GM18867 (cell line): ENCODE results near the gene ADGRA3.

Experiments
- ATAC-seq: cut with Tn5 transposase; IDR thresholded peaks from one replicate; pipeline ENCODE4 v1.9.1; 2021; ENCODE audit warnings: mild to moderate bottlenecking, moderate library complexity; ENCODE audit not compliant: unreplicated experiment

The ADGRA3 gene

DNA sequence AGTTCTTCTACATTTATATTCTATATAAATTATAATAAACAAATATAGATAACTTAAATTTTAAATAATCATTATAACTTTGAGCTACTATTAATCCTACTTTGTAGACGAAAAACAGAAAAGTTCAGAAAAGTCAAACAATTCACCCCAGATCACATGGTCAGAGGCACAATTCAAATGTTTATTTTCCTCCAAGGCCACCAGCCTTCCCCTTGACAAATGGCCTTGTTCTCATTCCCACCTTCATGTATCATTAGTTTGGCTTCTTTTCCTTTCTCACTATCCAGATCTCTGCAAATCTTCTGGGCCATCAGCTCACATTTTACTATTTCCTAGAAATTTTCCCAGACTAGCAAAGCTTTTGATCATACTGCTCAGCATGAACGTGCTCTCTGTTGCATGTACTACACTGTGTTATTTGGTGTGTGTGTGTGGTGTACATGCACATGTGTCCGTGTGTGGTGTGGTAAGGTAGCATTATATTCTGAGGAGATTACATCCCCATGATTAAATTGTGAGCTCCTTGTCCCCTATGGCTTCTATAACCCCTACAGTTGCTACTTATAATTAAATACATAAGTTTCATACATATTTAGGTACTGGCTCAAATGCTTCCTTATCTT, 61.5 kb downstream of the ADGRA3 start:
- no peak for ATAC-seq

DNA sequence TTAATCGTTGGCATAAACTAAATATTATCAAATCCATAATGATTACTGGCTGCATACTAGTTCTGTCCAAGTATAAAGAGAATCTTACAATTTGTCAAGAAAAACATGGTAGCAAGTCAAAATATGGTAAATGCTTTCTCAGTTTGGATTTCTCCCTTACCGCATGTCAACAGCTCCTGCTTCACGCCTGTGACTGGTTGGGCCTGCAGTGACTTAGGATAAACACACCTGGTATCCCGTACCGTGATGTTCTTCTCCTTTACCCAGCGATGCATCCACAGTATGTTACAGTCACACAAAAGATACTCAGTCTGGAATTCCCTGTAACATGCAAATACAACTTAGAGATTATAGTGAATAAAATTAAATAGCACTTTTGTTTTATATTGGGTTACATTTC, 71.1 kb downstream of the ADGRA3 start:
- ATAC-seq = no peak

DNA sequence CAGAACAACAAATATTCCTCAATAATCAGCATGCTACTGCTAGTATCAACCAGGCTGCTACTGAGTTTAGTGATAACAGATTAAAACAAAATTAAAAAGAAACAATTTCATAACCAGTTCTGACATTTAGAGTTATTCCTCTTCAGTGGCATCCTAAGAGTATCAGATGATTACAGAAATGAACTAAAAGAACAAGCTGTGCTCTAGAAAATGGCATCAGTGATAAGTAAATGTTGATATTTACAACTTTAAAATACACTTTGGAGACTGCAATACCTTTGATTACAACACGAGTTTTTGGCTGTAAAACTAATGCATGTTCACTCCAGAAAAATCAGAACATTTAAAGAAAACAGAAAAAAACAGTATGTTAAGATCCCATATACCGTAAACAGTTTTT, 72.9 kb downstream of the ADGRA3 start:
- ATAC-seq = no peak

DNA sequence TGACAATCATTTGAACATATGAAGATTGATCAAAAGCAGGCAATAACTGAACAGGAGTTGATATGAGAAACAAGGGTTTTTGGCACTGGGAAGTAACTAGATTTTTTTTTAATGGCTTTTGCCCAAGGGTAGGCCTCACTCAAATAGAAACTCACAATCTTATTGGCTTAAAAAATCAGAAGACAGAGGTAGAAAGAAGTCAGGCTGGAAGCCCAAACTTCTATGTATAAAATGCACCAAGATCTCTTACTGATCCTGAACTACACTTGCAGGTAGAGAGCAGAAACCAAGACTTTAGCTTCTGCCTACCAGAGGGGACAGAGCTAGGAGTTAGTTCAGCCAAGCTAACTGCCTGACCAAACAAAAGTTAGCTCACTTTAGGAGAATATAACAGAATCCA, 74.9 kb downstream of the ADGRA3 start:
- no peak for ATAC-seq

DNA sequence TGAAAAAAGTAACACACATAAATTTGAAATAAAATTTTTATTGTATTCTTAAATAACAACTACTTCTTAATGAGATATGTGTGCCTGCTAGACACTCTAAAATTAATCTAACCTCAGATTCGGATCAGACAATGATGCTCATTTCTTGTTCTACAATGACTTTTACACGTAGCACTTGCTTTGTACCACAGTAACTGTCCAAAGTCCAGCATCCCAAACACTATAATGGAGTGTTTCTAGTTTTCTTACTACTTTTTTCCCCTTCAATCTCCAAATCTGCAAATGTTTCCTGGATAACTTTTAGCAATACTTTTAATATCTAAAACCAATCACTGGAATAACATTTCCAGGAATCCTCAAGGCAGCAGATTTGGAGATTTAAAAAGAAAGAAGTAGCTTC, 75.9 kb downstream of the ADGRA3 start:
- ATAC-seq = no peak

DNA sequence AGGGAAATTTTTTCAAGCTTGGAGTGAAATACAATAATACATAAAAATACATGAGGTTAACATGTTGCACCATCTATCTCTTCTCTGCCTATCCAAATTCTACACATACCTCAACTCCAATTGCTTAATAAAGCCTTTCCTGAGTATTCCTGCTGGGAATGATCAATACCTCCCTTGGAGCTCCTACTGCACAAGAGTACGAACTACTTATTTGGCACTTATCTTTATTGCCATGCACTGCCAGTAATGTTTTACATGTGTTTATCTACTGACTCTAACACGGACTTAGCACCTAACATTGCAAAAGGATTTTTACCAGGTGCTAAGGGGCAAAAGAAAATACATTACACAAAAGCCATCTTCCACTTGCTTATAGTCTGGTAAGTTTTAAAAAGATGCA, 80.2 kb downstream of the ADGRA3 start:
- no peak for ATAC-seq

DNA sequence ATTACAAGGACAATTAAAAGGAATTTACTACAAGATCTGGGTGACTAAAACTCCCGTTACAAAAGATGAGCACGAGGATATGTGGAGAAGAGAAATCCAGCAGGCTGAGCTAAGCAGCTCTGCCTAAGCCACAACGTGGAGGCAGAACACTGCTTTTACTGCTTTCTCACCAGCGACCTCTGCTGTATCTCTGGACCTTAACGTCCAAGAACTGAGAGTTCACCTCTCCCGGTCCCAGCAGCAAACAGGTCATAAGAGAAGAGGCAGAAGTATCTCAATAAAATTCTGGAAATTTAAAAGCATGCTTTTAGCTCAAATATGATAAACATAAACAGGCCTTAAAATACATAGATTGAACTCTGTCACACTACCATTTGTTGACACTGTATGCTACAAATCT, 81.0 kb downstream of the ADGRA3 start:
- peak; percentile 60 for ATAC-seq

DNA sequence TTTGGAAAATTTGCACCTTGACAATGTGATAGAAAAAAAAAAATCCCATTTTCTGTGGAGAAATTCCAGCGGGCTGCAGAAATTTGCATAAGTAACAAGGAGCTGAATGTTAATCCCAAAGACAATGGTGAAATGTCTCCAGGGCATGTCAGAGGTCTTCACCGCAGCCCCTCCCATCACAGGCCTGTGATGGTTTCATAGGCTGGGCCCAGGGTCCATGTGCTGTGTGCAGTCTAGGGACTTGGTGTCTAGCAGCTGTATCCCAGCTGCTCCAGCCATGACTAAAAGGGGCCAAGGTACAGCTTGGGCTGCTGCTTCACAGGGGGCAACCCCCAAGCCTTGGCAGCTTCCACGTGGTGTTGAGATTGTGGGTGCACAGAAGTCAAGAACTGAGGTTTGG, 85.2 kb downstream of the ADGRA3 start:
- no peak for ATAC-seq

DNA sequence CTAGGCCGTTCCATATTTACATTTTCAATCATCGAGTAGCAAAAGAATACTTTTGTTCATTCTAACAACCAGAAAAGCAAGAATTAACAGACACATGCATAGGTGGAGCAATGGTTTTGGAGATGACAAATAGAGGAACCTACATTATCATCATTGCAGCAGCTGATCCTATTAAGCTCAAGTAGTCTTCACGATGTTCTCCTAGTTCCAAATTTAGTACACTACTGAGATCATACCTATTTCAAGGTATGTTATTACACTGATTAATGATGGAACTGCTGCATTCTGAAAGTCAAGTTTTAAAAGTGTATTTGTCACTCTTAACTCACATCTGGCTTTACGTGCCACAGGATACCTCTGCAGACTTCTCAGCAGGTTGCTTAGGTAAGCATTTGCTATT, 87.4 kb downstream of the ADGRA3 start:
- no peak for ATAC-seq

DNA sequence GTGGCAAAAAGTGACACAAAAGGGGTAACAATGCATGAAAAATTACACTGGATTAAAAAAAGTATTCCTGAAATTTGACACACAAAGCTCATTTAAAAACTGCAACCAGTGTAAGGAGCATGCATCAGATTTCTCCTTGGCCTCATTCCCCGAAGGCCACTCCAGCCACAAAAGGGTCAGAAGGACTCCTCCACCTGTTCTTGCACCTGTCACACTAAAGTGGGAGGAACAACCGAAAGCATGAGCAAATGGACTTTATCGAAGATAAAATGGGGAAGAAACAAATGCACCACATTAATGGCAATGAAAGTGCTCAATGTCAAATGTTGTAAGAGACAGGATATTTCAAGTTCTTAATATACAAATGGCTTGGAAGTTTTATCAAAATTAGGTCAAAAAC, 88.2 kb downstream of the ADGRA3 start:
- ATAC-seq = no peak

DNA sequence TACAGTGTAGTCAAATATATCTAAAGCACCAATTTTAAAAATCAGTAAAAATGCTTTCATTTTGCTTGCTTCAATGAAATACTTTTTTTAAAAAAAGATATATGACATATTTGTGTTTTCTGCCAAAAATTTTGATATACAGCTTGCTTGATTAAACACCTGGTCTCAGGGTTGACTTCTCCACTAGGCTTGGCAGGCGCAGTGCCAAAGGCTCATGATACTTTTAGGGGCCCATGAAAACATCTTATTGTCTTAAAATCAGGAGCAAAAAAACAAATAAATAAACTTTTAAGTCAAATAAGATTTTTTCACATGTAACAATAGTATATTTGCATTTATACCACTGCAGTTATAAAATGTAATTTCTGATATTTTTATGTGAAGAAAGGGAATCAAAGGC, 95.6 kb downstream of the ADGRA3 start:
- ATAC-seq = no peak

DNA sequence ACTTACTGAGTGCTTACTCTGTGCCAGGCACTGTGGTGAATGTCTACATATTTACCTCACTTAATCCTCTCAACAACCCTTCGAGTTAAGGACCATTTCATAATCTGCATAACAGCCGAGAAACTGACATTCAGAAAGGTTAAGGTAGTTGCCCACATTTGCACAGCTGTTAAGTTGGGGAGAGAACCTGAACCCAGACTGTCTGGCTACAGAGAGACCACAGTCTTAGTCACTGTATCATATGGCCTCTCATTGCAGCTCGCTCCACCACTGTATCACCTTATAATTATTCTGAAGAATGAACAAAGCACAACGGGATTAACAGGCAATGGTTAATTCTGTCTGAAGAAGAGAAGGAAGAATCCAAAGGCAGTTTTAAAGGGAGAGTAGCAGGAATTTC, 98.5 kb downstream of the ADGRA3 start:
- ATAC-seq = no peak

DNA sequence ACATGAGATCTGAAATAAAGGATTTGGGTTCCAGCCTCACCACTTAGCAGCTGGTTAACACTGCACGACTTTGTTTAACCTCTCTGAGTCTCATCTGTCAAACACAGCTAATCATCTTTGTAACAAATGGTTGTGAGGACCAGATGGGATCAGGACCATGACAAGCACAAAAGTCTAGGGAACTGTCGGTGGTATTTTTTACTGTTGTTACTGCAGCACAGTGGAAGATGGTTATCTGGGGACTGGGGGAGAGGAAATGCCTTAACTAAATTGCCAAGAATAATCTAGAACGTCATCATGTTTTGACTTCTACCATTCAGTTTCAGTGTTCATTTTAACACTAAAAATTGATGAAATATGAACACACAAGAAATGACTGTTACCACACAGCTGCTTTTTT, 99.5 kb downstream of the ADGRA3 start:
- ATAC-seq = no peak

DNA sequence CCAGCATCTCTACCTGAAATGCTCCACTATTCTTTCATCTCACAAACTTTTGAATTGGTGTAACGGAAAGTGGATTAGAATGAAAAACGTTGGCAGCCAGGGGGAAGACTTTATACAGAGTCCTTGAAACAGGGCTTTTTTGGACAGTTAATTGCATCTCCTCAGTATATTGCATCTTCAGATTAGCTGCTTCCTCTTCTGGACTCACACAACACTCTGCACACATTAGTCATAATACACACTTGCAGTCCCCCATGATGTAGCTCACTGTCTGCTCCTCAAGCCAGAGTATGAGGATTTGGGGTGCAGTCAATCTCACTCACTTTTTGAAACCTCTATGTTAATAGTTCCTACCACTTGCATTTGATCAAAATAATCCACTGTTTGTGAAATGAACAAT, 101.0 kb downstream of the ADGRA3 start:
- no peak for ATAC-seq

DNA sequence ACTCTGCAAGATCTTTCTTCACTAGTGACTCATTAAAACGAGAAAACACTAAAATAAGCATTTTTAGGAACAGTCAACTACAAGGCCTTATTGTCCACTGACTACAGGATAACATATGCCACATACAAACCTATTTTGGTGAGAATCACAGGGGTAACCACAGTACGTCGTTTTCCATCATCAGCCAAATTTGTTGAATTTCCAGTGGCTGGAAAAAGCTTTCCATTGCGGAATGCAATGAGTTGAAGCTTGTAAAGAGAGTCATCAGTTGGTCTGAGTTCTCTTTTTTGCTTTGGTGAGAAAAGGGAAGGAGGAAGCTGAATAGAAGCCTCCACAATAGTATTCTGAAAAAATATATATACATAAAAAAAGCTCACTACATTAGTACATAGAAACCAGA, 102.4 kb downstream of the ADGRA3 start:
- ATAC-seq = no peak

DNA sequence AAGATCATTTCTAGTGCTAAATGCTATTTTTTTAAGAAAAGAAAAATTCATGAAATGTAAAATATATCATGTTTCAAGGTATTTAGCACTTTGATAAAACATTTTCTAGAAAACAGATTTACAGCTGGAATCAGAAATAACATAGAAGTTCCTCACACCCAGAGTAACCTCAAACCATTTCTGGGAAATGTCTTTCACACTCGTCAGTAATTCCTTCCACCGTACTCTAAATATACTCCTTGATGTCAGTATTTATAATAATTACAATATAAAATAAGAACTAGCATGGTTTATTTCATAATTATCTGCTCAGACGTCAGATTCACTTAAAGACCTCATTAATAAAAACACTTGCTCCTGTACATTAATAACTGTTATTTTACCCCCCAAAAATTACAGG, 103.9 kb downstream of the ADGRA3 start:
- no peak for ATAC-seq

DNA sequence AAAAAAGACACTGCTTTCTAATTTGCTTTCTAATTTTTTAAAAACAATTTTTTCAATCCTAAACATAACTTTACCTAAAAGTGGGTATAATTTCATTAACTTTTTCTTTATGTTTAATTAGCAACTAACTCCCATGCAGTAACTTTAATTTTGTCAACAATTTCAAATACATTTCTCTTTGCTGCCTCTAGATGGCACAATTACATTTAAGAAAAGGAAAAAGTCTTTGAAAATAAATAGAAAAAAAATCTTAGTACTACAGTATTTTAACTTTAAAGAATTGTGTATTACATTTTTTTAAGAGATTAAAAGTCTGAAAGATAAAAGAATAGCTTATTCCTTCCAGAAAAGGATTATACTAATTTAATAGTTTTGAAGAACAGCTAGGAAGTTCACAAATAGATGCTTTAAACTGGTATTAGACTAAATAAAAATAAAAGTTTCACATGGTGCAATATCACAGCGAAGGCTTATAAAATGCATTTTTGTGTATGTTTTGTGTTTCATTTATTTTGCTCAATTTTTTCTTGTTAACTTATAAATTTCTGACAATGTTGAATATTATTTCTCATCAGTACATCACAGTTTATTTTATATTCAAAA, 105.1 kb downstream of the ADGRA3 start:
- ATAC-seq = no peak

DNA sequence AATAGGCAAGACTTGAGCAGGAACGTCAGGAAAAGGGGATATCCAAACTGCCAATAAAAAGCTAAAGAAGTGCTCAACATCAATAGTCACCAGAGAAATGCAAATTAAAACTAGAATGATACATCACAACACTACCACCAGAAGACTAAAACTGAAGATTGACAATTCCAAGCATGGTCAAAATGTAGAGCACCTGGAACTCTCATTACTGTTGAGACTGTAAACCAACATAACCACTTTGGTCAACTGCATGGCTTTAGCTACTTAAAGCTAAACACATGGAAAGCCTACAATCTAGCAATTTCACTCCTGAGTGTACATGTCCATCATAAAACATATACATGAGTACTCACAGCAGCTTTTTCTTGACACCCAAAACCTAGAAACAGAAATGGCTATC, 107.4 kb downstream of the ADGRA3 start:
- no peak for ATAC-seq

DNA sequence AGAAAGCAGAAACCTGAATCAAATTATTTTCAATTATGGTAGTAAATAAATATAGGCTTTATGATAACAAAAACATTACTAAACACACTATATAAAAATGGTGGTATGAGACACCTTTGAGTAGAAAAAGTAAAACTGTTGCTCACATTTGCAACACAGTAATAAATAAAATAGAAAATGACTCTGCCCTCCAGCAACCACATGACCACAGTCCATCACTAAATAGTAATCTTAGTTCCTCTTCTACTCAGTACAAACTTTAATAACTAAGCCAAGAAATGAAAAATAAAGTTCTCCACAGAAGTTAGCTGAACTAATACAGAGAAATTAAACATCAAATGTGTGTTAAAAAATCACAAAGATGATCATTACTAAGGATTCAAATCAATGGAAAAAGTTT, 108.5 kb downstream of the ADGRA3 start:
- ATAC-seq = no peak

DNA sequence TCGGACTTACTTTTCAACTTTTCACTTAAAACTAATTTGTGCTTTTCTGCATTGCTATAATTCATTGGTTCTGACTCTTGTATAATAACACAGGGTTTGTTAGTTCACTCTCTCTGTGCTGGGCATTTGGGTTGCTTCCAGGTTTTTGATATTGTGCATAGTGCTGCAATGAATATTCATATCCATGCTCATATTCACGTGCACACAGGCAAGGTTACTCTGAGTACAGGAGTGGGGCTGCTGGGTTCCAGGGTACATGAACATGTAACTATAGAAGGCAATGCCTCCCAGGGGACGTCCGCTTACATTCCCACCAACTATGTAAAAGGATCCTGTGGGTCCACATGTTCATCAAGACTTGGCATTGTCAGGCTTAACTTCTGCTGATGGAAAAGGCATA, 117.2 kb downstream of the ADGRA3 start:
- no peak for ATAC-seq

DNA sequence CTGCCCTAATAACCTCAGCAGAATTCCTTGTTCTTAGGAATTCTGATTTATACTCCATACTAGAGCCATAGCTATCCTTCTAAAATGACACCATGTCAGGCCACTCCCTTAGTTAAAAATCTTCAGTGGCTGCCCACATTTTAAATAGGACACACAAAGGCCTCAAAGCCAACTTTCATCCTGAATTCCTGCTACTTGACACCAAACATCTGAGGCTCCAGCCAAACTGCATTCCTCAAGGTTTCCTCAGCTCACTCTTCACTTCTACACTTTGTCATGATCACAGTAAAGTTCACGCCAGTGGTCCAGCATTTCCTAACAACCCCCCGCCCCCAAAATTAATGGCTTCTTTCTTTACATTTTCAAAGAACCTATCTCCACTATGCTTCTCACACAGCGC, 124.3 kb downstream of the ADGRA3 start:
- ATAC-seq = no peak

DNA sequence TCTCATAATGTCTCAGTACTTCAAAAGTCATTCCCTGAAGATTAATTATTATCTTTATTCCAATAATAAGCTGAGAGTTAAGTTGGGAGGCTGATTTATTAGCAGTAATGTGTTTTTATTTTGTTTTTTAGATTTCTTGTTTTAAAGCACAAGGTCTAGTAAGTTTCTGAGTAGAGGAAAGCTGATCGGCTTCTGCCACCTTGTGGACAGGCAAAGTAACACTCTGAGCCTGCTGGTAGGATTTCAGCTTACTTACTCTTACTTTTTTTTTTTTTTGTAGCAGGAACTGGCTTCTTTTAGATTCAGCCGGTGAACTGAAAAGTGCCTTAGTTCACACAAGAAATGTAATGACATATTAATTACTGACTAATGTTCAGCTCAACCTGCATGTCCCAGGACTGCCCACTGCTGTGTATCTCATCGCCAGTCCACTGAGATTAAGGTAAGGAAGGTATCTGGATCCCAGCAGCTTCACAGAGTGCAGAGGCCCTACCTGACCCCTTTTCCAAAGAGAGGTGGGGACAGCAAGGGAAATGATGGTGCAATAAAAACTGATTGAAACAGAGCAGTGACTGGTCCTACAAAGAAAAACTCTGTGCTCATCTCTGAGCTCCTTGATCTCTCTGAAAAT, 126.5 kb downstream of the ADGRA3 start:
- peak; percentile 84 for ATAC-seq

DNA sequence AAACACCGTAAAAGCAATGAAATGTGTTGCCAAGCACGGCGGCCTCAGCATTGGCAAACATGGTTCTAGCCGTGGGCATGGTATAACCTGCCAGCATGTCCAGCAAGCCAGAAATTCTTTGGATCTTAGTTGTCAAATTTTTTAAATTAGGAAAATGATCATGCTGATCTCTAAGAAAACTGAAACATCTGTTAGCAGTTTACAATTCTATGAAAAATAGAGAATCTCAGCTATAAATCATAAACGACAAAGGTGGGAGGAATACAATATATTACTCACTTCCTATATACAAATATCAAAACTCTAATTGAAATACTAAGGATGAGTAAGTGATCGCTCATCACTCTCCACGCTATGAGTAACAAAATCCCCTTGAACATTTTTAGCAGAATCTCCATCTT, 130.3 kb downstream of the ADGRA3 start:
- ATAC-seq = no peak
